ENCODE results near the gene COL5A1. TPM values are rescaled to one million over a fixed set of nuclear protein-coding genes. Genes with fewer than 3 reads are reported as not detected.

The COL5A1 gene
- polyA plus RNA-seq, 3 donors from 2014 or later, result not detected

DNA sequence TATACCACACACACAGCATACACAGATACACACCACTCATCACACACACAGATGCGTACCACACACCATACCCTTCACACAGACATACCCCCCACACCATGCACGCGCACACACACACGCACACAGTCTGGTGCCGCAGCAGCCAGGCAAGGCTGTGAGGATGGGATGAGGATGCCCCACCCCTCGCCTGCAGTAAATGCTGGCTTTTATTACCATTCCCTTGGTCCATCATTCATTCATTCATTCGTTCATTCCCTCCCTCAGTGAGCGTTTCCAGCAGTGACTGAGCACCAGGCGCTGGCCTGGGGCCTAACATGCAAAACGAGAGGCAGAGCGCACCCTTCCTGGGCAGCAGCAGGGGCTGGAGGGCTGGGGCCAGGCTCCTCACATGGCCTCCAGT lies 187.3 kb downstream of the COL5A1 start:
- H3K27ac Mint-ChIP-seq, result no peak overlapping the region
- H3K4me3 Mint-ChIP-seq, result no peak overlapping the region
- H3K4me1 Mint-ChIP-seq, result no peaks in the 10 kb centered on the region
- no peaks in the 10 kb centered on the region for H3K36me3 Mint-ChIP-seq
- no peaks in the 10 kb centered on the region for H3K9me3 Mint-ChIP-seq
- peaks cover 0 to 2% (median 2%) of the 10 kb centered on the region in 3 donors for H3K27me3 Mint-ChIP-seq (ENCODE audit: low read depth in 3 of 3)
- no peak for DNase-seq

DNA sequence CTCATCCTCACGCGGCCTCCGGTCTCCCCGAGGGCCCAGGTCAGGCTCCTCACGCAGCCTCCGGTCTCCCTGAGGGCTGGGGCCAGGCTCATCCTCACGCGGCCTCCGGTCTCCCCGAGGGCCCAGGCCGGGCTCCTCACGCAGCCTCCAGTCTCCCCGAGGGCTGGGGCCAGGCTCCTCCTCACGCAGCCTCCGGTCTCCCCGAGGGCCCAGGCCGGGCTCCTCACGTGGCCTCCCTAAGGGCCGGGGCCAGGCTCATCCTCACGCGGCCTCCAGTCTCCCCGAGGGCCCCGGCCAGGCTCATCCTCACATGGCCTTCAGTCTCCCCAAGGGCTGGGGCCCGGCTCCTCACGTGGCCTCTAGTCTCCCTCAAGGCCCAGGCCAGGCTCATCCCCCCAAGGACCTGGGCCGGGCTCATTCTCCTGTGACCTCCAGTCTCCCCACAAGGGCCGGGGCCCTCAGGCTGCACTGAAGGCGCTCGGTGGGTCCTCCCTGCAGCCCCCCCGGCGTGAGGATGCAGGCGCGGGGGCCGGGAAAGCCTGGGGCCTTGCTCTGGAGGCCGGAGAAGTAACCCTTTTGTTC lies 187.8 kb downstream of the COL5A1 start:
- H3K9me3 Mint-ChIP-seq, result no peaks in the 10 kb centered on the region
- H3K36me3 Mint-ChIP-seq, result no peaks in the 10 kb centered on the region
- no peaks in the 10 kb centered on the region for H3K4me1 Mint-ChIP-seq
- DNase-seq, result no peak
- no peak overlapping the region for H3K4me3 Mint-ChIP-seq
- no peak overlapping the region for H3K27ac Mint-ChIP-seq
- H3K27me3 Mint-ChIP-seq (ENCODE audit: low read depth in 3 of 3), result peaks cover 0 to 2% (median 2%) of the 10 kb centered on the region in 3 donors

DNA sequence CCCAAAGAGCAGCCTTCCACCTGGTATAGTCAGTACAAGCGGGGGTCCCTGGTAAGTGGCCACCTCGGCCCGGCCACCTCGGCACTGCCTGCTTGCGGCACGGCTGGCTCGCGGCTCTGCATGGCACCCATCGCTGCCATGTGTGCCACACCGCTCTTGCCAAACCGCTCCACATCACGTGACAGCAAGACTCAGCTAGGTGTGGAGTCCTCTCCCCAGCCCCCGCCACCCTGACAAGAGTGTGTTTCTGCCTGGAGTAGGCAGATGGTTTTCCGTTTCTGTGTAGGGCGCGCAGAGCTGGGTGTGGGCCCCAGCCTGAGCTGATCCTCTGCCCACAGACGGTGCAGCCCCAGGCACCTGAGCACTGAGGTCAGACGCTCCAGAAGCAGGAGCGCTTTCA lies 188.5 kb downstream of the COL5A1 start:
- no peaks in the 10 kb centered on the region for H3K9me3 Mint-ChIP-seq
- no peaks in the 10 kb centered on the region for H3K36me3 Mint-ChIP-seq
- H3K4me1 Mint-ChIP-seq, result no peaks in the 10 kb centered on the region
- H3K4me3 Mint-ChIP-seq, result no peak overlapping the region
- DNase-seq, result no peak
- H3K27me3 Mint-ChIP-seq (ENCODE audit: low read depth in 3 of 3), result peaks cover 0 to 2% (median 2%) of the 10 kb centered on the region in 3 donors
- H3K27ac Mint-ChIP-seq, result no peak overlapping the region

DNA sequence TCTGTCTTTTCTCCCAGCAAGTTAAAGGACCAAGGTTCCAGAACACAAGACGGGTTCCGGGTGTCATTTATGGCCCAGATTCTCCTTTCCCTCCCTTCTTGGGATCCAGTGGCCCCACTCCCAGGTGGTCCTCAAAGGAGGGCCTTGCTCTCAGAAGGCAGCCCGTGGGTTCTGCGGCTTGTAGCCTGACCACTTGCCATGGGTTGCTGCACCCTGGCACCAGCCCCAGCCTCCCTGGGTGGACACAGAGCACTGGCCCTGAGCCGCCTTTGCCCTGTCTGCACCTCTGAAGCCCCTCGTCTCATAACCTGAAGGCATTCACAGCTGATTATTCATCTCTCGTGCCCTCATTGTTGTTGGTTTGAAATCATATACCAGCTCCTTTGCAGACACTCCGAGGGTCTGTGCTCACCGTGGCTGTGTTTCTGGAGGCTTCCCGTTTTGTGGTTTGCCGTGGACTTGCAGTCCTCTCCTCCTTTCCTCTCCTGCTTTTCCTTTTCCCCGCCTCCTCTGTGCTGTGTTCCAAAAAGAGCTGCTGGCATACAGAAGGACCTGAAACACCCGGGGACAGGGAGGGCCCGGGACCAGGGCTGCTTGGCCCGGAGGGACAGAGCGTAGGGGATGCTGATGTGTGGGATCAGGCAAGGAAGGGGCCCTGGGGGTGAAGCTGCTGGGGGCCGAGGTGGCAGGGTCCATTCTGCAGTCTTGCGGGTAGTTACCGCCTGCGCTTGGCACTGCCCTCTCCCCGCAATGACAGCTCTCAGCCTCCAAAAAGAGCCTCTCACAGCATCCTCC lies 189.5 kb downstream of the COL5A1 start:
- no peaks in the 10 kb centered on the region for H3K9me3 Mint-ChIP-seq
- no peak overlapping the region for H3K27ac Mint-ChIP-seq
- no peaks in the 10 kb centered on the region for H3K36me3 Mint-ChIP-seq
- H3K27me3 Mint-ChIP-seq (ENCODE audit: low read depth in 3 of 3), result peaks cover 0 to 2% (median 2%) of the 10 kb centered on the region in 3 donors
- H3K4me3 Mint-ChIP-seq, result no peak overlapping the region
- no peak for DNase-seq
- no peaks in the 10 kb centered on the region for H3K4me1 Mint-ChIP-seq

DNA sequence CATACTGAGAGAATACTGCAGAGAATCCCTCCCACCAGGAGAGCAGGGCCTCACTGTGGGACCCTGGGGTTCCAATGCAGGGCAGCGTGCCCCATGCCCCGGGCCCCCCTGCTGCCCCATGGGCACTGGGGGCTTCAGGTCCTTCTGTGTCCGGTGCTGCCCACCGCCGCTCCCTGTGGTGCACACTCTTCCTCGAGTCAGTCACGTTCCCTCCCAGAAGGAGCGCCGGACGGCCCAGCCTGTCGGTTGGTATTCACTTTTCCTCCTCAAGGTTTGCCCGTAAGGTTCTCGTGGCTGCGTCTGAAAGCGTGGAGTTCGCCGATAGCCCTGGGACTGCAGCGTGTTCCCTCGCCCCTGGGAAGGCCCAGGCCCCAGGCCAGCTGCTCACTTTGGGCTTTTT lies 190.9 kb downstream of the COL5A1 start:
- no peak overlapping the region for H3K4me3 Mint-ChIP-seq
- no peak for DNase-seq
- no peaks in the 10 kb centered on the region for H3K4me1 Mint-ChIP-seq
- no peaks in the 10 kb centered on the region for H3K9me3 Mint-ChIP-seq
- no peak overlapping the region for H3K27ac Mint-ChIP-seq
- H3K36me3 Mint-ChIP-seq, result no peaks in the 10 kb centered on the region
- peaks cover 0 to 2% (median 0%) of the 10 kb centered on the region in 3 donors for H3K27me3 Mint-ChIP-seq (ENCODE audit: low read depth in 3 of 3)

DNA sequence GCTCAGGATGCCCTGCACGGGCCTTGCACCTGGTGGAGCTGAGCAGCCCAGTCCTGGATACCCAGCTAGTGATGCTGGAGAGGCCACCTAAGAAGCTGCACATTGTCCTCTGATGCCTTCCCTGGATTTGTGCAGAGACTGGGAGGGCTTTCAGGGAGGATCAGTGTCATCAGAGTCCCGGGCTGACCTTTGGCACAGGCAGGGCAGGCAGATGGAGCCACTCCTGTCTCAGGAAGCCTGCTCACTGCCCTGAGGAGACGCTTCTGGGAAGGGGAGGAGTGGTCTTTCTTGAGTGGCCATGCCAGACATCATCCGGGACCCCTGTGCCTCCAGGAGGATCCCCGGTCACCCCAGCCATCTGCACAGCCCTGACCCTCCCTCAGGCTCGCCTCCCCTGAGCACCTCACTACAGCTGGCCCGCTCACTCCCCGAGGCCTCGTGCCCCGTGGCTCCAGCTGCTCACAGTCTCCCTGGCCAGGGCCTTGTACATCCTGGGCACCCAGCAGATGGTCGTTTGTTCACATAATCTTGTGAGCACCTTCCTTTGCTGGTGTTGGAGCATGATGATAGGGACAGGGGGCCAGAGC lies 191.8 kb downstream of the COL5A1 start:
- Mint-ChIP-seq H3K27ac (no peak overlapping the region), H3K27me3 (ENCODE audit: low read depth in 3 of 3) (peaks cover 0 to 2% (median 1%) of the 10 kb centered on the region in 3 donors)

DNA sequence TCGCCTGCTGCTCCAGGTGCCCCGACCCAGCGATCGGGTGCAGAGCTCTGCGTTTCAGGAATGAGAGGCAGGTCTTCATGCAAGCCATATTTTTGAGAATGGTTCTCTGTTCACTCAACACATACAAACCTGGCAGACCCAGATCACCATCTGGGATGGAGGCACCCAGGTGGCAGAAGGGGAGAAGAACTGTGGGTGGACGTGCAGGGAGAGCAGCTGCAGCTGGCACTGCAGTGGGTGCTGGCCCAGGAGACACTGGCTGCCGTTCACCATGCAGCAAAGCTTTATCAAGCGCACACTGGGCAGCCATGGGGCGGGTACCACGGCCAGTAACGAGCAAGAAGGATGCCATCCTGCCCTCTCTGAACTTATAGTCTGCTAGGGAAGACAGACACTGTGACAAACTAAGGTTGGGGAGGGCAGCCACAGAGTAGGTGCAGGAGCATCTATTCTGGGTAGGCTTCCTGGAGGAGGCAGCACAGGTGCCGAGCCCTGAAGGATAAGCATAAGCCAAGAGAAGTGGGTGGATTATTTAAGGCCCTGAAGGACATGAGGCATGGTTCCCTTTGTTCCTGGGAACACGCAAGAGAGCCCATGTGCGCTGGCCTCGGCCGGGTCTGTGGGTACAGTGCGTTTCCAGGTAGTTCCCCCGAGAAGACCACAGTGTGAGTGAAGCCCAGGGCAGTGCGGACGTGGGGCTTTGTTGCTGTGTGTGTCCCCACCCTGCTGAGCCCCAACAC lies 192.8 kb downstream of the COL5A1 start:
- H3K4me3 Mint-ChIP-seq, result no peak overlapping the region
- H3K27ac Mint-ChIP-seq, result no peak overlapping the region
- DNase-seq, result no peak
- H3K36me3 Mint-ChIP-seq, result no peaks in the 10 kb centered on the region
- H3K4me1 Mint-ChIP-seq, result no peaks in the 10 kb centered on the region
- peaks cover 0 to 2% (median 1%) of the 10 kb centered on the region in 3 donors for H3K27me3 Mint-ChIP-seq (ENCODE audit: low read depth in 3 of 3)
- no peaks in the 10 kb centered on the region for H3K9me3 Mint-ChIP-seq

More for the DNA sequence above, 191.8 kb downstream of the COL5A1 start:
- Mint-ChIP-seq H3K36me3 (no peaks in the 10 kb centered on the region), H3K9me3 (no peaks in the 10 kb centered on the region), H3K4me1 (no peaks in the 10 kb centered on the region), H3K4me3 (no peak overlapping the region)
- DNase-seq, result no peak

DNA sequence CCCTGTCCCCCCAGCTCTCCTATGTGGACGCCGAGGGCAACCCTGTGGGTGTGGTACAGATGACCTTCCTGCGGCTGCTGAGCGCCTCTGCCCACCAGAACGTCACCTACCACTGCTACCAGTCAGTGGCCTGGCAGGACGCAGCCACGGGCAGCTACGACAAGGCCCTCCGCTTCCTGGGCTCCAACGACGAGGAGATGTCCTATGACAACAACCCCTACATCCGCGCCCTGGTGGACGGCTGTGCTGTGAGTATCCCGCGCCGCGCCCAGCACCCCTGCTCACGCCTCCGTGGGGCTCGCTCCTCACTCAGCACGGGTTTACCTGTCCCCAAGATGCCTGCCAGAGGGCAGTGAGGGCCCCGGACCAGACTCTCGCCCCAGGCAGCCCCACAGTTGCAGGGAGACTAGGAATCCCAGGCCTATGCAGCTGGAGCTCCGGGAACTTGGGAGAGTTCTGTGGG lies 193.4 kb downstream of the COL5A1 start:
- no peaks in the 10 kb centered on the region for H3K36me3 Mint-ChIP-seq
- H3K27ac Mint-ChIP-seq, result no peak overlapping the region
- H3K4me3 Mint-ChIP-seq, result no peak overlapping the region
- no peaks in the 10 kb centered on the region for H3K4me1 Mint-ChIP-seq
- no peaks in the 10 kb centered on the region for H3K9me3 Mint-ChIP-seq
- DNase-seq, result no peak
- H3K27me3 Mint-ChIP-seq (ENCODE audit: low read depth in 3 of 3), result peaks cover 0 to 2% (median 1%) of the 10 kb centered on the region in 3 donors

DNA sequence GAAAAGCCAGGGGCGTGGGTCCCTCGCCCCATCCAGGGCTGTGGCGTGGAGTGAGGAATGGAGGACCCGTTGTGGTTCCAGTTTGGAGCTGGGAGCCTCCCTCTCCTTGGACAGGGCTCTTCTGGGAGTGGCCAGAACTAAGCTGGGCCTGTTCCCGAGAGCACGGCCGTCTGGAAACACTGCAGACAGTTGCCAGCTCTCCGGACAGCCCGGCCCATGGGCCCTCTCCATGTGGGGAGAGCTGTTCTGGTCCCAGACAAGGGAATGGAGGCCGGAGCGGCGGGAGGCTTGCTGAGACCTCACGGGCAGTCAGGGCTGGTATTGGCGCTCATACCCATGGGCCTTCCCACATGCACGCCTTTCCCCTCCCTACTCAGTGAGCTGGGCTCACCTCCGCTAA lies 193.8 kb downstream of the COL5A1 start:
- no peaks in the 10 kb centered on the region for H3K9me3 Mint-ChIP-seq
- peaks cover 0 to 2% (median 1%) of the 10 kb centered on the region in 3 donors for H3K27me3 Mint-ChIP-seq (ENCODE audit: low read depth in 3 of 3)
- no peak for DNase-seq
- H3K4me3 Mint-ChIP-seq, result no peak overlapping the region
- no peaks in the 10 kb centered on the region for H3K4me1 Mint-ChIP-seq
- no peak overlapping the region for H3K27ac Mint-ChIP-seq
- H3K36me3 Mint-ChIP-seq, result no peaks in the 10 kb centered on the region

DNA sequence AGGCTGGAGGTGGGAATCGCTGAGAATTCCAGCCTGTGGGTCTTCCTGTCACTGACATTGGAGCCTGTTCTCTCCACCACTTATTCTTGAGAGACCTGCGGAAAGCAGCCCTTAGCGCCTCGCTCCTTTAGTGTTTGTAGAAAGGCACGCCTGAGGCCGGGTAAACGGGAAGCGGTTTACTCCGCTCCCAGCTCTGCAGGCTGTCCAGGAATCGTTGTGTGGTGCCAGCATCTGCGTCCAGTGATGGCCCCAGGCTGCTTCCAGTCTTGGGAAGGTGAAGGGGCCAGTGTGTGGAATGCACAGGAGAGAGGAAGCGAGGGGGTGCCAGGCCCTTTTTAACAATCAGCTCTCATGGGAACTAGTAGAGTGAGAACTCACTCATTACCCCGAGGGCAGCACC lies 194.4 kb downstream of the COL5A1 start:
- no peak overlapping the region for H3K4me3 Mint-ChIP-seq
- no peak overlapping the region for H3K27ac Mint-ChIP-seq
- H3K27me3 Mint-ChIP-seq (ENCODE audit: low read depth in 3 of 3), result peaks cover 0 to 2% (median 1%) of the 10 kb centered on the region in 3 donors
- no peaks in the 10 kb centered on the region for H3K9me3 Mint-ChIP-seq
- no peaks in the 10 kb centered on the region for H3K4me1 Mint-ChIP-seq
- DNase-seq, result no peak
- no peaks in the 10 kb centered on the region for H3K36me3 Mint-ChIP-seq

DNA sequence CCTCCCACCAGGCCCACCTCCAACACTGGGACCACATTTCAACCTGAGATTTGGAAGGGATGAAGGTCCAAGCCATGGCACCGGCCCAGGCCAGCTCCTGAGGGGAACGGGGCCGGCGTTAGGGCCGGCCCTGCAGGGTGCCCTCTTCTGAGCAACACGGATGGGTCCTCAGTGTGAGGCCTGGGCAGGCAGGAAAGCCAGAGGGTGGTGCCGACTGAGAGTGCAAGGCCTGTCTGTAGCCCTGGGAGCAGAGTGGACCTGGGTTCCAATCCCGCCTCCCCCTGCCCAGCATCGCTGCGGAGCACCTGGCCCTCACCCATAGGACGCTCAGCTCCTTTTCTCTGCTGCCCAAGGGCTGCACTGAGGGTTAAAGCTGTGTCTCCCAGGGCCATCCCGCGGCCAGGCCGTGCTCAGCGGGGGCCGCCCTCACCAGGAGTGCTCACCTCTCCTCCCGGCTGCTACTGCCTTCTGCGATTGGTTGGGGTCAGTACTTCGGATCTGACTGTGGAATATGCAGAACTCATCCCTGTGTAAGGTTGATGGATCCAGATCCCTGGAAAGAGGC lies 194.9 kb downstream of the COL5A1 start:
- Mint-ChIP-seq H3K9me3 (no peaks in the 10 kb centered on the region), H3K27ac (no peak overlapping the region), H3K4me1 (no peaks in the 10 kb centered on the region), H3K36me3 (no peaks in the 10 kb centered on the region), H3K27me3 (ENCODE audit: low read depth in 3 of 3) (peaks cover 0 to 2% (median 1%) of the 10 kb centered on the region in 3 donors), H3K4me3 (no peak overlapping the region)
- no peak for DNase-seq

DNA sequence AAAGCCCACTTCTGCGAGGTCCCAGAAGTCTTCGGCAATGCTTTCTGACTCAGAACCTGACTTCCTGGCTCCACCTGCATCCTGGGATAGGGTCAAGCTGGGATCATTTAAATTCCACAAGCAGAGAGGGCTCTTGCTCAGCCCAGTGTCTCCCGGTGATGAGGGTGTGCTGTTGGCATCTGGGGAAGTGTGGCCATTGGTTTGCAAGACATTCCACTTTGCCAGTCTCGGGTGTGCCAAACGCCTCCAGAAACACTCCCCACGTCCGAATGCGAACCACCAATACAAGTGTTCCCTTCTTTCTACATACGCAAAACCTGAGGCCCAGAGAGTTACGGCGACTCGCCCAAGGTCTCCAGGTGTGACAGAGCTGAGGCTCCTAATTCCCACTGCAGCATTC lies 195.9 kb downstream of the COL5A1 start:
- no peak for DNase-seq
- no peaks in the 10 kb centered on the region for H3K9me3 Mint-ChIP-seq
- H3K27ac Mint-ChIP-seq, result no peak overlapping the region

DNA sequence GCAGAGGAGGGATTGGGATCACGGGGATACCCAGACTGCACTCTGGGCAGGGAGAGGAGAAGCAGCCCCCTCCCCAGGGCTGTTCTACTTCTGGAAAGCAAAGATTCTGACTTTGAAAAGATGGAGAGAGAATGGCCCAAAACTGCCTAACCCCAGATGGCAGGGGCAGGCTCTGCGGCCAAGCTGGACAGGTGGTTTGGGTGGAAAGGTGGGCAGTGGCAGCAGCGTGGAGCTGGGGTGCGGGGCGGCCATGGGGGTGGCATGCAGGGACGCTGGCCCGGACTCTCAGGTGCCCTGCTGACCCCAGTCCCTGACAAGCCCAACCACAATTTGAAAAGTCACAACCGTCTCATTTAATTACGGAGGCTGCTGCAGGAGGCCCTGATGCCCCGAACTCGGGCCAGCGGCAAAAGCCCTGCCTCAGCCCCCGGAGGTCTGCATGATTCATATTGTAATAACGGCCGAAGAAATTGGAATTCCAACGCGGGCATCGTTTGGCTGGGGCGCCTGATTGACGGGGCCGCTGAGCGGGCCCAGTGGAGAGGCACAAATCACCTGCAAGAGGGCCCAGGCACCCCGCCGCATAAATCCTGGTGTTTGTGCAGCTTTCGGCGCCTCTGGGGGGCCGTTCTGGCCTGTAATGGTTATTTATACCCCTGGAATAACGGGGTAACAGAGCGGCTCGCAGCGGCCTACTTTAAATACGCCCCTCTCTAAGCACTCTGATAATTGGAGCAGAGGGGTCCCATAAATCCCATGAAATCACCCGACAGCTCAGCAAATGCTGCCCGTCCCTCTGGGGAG lies 197.2 kb downstream of the COL5A1 start:
- no peak overlapping the region for H3K27ac Mint-ChIP-seq
- H3K27me3 Mint-ChIP-seq (ENCODE audit: low read depth in 3 of 3), result peaks cover 0 to 1% (median 0%) of the 10 kb centered on the region in 3 donors
- H3K36me3 Mint-ChIP-seq, result no peaks in the 10 kb centered on the region
- no peaks in the 10 kb centered on the region for H3K4me1 Mint-ChIP-seq
- no peak for DNase-seq
- no peaks in the 10 kb centered on the region for H3K9me3 Mint-ChIP-seq
- H3K4me3 Mint-ChIP-seq, result no peak overlapping the region

More for the DNA sequence above, 195.9 kb downstream of the COL5A1 start:
- Mint-ChIP-seq H3K4me1 (no peaks in the 10 kb centered on the region), H3K27me3 (ENCODE audit: low read depth in 3 of 3) (peaks cover 0 to 1% (median 1%) of the 10 kb centered on the region in 3 donors), H3K36me3 (no peaks in the 10 kb centered on the region), H3K4me3 (no peak overlapping the region)
